Measurements from ENCODE around the gene PID1.
"Not testable (repeated sequence)": the region's sequence is repeated elsewhere in the genome, so short reads cannot be mapped to it uniquely, and the experiment has no call there.

Gene PID1

DNA sequence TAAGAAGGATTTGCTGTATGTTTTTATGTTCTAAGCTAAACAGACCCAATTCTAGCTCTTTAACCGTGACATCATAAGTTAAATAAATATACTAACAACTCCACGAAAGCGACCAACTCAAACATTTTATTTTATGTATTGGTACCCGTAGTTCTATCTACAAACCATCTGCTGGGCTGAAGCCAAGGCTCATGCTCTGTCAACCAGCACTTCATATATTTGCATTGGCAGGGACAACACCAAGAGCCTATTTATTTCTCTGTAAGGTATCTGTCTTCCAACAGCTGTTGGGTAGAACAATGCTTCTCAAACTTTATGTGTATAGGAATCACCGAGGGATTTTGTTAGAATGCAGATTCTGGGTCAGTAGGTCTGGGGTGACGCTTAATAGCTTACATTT, 64.5 kb downstream of the PID1 start:
- DNase-seq, result no peak

GRCh38 chr2:229205704-229206103, 65.4 kb downstream of the PID1 start:
- no peak for DNase-seq

- no peak for DNase-seq
Measured at GRCh38 chr2:229202646-229203045, 68.4 kb downstream of the PID1 start.

DNA sequence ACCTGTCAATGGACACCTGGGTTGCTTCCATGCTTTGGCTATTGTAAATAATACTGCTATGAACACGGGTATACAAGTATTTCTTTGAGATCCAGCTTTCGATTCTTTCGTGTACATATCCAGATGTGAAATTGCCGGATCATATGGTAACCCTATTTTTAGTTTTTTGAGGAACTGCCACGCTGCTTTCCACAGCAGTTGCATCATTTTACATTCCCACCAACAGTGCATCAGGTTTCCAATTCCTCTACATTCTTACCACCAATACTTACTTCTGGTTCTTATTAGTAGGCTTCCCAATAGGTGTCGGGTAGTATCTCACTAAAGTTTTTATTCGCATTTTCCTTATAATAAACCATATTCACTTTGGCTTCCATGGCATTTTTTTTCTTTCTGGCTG, 69.6 kb downstream of the PID1 start:
- no peak for DNase-seq

DNA sequence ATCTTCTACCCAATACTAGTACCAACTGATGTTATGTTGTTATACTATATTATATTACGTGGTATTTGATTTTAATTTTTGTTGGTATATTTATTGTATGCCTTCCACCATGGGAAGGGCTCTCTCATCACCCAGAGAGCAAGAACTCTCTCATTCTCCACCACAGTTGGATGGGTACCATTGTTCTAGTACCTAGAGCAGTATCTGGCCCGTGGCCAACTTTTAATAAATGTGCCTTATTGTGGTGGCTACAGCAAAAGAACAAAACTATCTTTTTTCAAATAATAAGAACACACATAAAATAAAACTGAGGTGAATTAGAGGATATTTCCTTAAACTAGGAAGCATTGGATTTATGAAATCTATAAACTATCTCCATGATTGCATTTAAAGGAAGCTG, 71.8 kb downstream of the PID1 start:
- no peak for DNase-seq

GRCh38 chr2:229196448-229196847, 74.6 kb downstream of the PID1 start:
- DNase-seq, result no peak

DNA sequence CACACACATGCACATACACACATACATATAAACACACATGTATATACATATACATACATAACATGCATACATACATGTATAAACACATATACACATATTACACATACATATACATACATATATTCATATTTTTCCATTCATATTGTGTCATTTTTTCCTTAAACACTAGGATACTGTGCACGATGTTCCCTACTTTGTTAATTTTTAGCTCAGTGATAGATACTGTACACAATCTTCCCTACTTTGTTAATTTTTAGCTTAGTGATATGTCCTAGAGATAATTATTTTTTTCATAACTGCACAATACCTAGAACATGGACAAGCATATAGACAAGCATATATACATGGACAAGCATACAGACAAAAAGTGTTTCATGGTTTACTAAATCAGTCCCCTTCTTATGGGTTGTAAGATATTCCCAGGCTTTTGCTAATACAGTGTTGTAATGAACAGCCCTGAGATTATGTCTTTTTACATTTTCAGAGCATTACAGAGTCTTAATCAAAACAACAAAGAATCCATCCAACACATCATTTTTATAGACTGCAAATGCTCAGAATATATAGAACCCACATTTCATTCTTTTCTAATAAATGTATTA, 75.6 kb downstream of the PID1 start:
- DNase-seq, result no peak

- no peak for DNase-seq
Measured at GRCh38 chr2:229193281-229193680, 77.8 kb downstream of the PID1 start.

DNA sequence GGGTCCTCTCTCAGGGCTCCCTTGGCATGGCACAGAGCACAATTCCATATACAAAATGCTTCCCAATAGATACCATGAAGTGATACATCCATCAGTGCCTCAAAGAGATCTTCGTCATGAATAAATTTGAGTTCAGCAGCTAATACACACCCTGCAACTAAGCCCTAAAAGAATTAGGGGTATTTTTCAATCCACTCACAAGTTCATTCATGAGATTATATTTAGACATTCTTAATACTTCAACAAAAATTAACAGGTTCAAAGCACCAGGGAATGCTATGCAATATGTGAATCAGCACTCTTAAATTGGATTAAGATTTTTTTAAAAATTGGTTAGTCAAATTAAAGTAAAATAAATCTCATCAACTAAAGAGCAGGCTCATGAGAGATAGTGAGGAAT, 79.7 kb downstream of the PID1 start:
- no peak for DNase-seq

DNA sequence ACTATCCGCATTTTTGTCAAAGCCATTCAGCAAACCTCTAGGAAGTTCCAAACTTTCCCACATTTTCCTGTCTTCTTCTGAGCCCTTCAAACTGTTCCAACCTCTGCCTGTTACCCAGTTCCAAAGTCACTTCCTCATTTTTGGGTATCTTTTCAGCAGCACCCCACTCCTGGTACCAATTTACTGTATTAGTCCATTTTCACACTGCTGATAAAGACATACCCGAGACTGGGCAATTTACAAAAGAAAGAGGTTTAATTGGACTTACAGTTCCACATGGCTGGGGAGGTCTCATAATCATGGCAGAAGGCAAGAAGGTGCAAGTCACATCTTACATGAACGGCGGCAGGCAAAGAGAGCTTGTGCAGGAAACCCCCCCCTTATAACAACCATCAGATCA, 84.0 kb downstream of the PID1 start:
- not testable (repeated sequence) for DNase-seq

- DNase-seq, result no peak
Measured at GRCh38 chr2:229181641-229182040, 89.4 kb downstream of the PID1 start.

- DNase-seq, result no peak
Measured at GRCh38 chr2:229180658-229181057, 90.4 kb downstream of the PID1 start.

- no peak for DNase-seq
Measured at GRCh38 chr2:229179628-229180027, 91.5 kb downstream of the PID1 start.

- no peak for DNase-seq
Measured at GRCh38 chr2:229178706-229179105, 92.4 kb downstream of the PID1 start.

DNA sequence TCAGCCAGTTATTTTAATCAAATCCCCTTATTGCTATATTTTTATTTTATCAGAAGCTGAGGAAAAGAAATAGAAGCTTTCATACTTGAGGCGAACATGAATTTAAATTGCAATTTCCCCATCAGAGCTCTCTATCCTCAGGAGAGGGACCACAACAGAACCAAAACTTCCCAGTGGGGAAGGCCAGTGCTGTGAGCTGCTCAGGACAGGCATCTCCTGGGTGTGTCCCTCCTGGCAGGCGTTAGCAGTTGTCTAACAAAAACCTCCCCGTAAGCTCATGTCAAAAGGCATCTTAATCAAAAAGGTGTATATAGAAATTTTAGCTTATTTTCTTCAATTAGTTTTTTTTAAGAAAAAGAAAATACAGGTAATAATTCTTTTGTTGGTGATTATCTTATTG, 93.0 kb downstream of the PID1 start:
- DNase-seq, result no peak

GRCh38 chr2:229176136-229176535, 95.0 kb downstream of the PID1 start:
- no peak for DNase-seq

DNA sequence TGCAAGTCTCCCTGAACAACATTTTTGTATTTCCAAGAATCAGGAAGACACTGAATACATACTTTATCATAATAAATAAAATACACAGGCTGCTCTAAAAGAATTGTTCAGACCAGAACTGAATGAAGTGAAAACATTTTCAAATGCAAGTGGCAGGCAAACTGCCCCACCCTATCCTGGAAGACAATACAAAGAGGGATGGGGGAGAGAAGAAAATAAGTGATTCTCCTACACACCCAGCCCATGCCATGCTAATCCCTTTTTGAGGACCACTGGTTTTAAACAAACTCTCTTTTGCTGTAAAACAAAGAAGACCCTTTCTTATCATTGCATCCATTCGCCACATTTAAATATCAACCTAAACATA, 95.6 kb downstream of the PID1 start:
- DNase-seq, result no peak

GRCh38 chr2:229174794-229175496, 96.1 kb downstream of the PID1 start:
- DNase-seq, result no peak

- DNase-seq, result no peak
Measured at GRCh38 chr2:229173825-229174359, 97.2 kb downstream of the PID1 start.

GRCh38 chr2:229170916-229171315, 100.2 kb downstream of the PID1 start:
- DNase-seq, result no peak

GRCh38 chr2:229170171-229170570, 100.9 kb downstream of the PID1 start:
- no peak for DNase-seq

DNA sequence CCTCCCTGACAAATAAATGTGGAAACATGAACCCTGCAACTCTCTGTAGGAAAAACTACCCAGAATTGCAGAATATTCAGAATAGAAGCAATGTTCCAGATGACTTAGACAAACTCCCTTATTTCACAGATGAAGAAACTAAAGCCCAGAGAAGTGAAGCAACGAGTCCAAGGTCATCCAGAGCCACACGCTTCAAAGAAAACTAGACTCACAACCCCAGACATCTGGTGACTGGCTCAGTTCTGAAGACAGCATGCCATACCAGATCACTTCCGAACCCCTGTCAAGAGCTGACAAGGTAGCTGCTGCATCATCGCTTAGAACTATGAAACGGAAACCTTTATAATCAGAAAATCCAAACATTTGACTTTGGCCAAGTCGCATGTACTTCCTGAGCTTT, 101.3 kb downstream of the PID1 start:
- no peak for DNase-seq

DNA sequence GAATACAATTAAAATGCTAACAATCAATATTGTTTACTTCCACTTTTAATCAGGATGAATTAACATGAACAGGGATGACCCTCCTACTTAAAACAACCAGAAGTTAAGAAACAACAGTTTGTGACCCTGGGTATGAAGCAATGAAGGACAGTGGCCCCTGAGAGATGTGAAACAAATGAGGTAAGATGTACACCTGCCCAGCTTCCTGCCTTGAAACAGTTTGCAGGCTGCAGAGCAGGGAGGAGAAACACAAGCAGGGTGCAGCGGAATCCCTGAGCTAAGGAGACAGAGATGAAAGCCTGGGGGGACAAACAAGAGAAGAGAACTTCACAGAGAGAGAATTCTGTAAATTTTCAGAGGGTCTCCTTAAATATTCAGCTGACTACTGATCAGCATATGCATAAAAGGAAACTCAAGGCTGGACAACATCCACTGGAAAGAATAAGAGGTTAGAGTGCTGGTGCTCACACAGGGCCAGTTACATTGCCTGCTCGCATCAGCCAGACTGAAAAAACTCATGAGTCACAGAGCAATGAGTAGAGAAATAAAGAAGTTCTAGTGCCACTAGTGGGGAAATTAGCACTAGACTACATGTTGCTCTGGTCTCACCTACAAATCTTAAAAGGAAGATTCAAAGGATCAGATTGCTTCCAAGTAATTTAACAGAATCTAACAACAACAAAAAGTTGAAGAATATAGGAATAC, 106.4 kb downstream of the PID1 start:
- no peak for DNase-seq

DNA sequence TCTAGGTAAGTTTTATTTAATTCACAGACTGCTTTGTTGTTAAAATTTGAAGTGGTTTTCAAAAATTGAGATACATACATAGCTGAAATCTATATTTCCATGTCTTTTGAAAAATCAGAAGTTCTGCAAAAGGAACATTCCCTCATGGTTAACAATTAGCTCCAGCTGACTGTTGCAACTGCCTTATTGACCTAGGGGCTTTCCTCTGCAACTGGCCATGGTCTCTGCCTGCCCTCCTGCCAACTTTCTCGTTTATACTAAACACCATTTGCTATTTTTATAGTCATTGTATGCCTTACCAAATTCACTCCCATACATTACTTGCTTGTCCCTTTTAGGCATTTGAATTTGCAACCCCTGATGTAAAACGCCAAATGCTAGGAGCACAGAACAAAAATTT, 107.2 kb downstream of the PID1 start:
- no peak for DNase-seq
